M059J (cell line): ENCODE measurements around the gene CD99L2. TPM values are rescaled to one million over a fixed set of nuclear protein-coding genes. Genes with fewer than 3 reads are reported as not detected.
"Not testable (repeated sequence)": the region's sequence is repeated elsewhere in the genome, so short reads cannot be mapped to it uniquely, and the experiment has no call there.

Experiments
- DNase-seq: peaks from one replicate; pipeline ENCODE4 v3.0.0-alpha.2; 2012; ENCODE audit warnings: low read depth
- total RNA-seq: library from RNA; depleted of rRNA; stranded (reverse); fragments of >200 nt; shearing (Covaris generic); gene quantifications from 2 replicates; pipeline ENCODE4 v1.2.3, GENCODE V29; 2014

CD99L2 gene
- total RNA-seq, 1 experiment from 2014 or later = 91.4 TPM

- peak; percentile 29 for DNase-seq
Observed at GRCh38 chrX:150897421-150898320, 797 bp downstream of the CD99L2 start.

GRCh38 chrX:150896632-150897031 is 1.8 kb downstream of the CD99L2 start:
- DNase-seq = no peak

- no peak for DNase-seq
Observed at GRCh38 chrX:150893936-150894335, 4.5 kb downstream of the CD99L2 start.

- DNase-seq = no peak
Observed at GRCh38 chrX:150889131-150889530, 9.3 kb downstream of the CD99L2 start.

GRCh38 chrX:150887906-150888465 is 10.5 kb downstream of the CD99L2 start:
- peak; percentile 14 for DNase-seq

GRCh38 chrX:150887268-150887667 is 11.2 kb downstream of the CD99L2 start:
- not testable (repeated sequence) for DNase-seq

GRCh38 chrX:150886381-150886780 is 12.1 kb downstream of the CD99L2 start:
- no peak for DNase-seq

GRCh38 chrX:150880808-150881165 is 17.7 kb downstream of the CD99L2 start:
- DNase-seq = no peak

- DNase-seq = peak; percentile 16
Observed at GRCh38 chrX:150879855-150880807, 18.3 kb downstream of the CD99L2 start.

- DNase-seq = not testable (repeated sequence)
Observed at GRCh38 chrX:150875621-150876020, 22.8 kb downstream of the CD99L2 start.

GRCh38 chrX:150874448-150874847 is 24.0 kb downstream of the CD99L2 start:
- DNase-seq = no peak

GRCh38 chrX:150873616-150874015 is 24.9 kb downstream of the CD99L2 start:
- DNase-seq = peak; percentile 57

- no peak for DNase-seq
Observed at GRCh38 chrX:150872773-150873336, 25.6 kb downstream of the CD99L2 start.

- no peak for DNase-seq
Observed at GRCh38 chrX:150871341-150871811, 27.1 kb downstream of the CD99L2 start.

- no peak for DNase-seq
Observed at GRCh38 chrX:150870487-150871340, 27.8 kb downstream of the CD99L2 start.

- DNase-seq = no peak
Observed at GRCh38 chrX:150870029-150870428, 28.4 kb downstream of the CD99L2 start.

GRCh38 chrX:150869450-150869849 is 29.0 kb downstream of the CD99L2 start:
- DNase-seq = no peak

- DNase-seq = no peak
Observed at GRCh38 chrX:150868625-150869024, 29.8 kb downstream of the CD99L2 start.

- DNase-seq = no peak
Observed at GRCh38 chrX:150864127-150864526, 34.3 kb downstream of the CD99L2 start.

GRCh38 chrX:150863191-150863590 is 35.3 kb downstream of the CD99L2 start:
- DNase-seq = no peak

GRCh38 chrX:150857453-150857852 is 41.0 kb downstream of the CD99L2 start:
- DNase-seq = no peak
